HEK293 (cell line): ENCODE results near the gene TXNDC11.

Experiments used
- CTCF ChIP-seq: fragments of 450-650 bp; formaldehyde crosslinking; IDR thresholded peaks from 2 replicates; pipeline ENCODE4 v1.5.1; 2016; ENCODE audit warnings: missing biosample characterization, missing genetic modification characterization
- HOXA7 ChIP-seq: sonication (generic); formaldehyde crosslinking; IDR thresholded peaks from 2 replicates; pipeline ENCODE4 v1.8.1; 2022; ENCODE audit warnings: missing genetic modification reagents, borderline replicate concordance
- YY1 ChIP-seq: fragments of 450-650 bp; formaldehyde crosslinking; IDR thresholded peaks from 2 replicates; pipeline ENCODE4 v1.5.1; 2018; ENCODE audit warnings: missing biosample characterization, missing genetic modification characterization
- ZBTB49 ChIP-seq: fragments of 450-650 bp; formaldehyde crosslinking; IDR thresholded peaks from 2 replicates; pipeline ENCODE4 v1.5.1; 2016; ENCODE audit warnings: missing biosample characterization, missing genetic modification characterization, low read depth
- ZBTB7A ChIP-seq: fragments of 450-650 bp; formaldehyde crosslinking; IDR thresholded peaks from 2 replicates; pipeline ENCODE4 v1.5.1; 2016; ENCODE audit warnings: low read depth, missing biosample characterization, missing genetic modification characterization
- ZNF155 ChIP-seq: fragments of 450-650 bp; formaldehyde crosslinking; IDR thresholded peaks from 2 replicates; pipeline ENCODE4 v1.5.1; 2016; ENCODE audit warnings: missing biosample characterization, missing genetic modification characterization
- ZNF266 ChIP-seq: fragments of 450-650 bp; formaldehyde crosslinking; IDR thresholded peaks from 2 replicates; pipeline ENCODE4 v1.5.1; 2016; ENCODE audit warnings: missing biosample characterization, missing genetic modification characterization, low read depth
- ZNF398 ChIP-seq: fragments of 450-650 bp; formaldehyde crosslinking; IDR thresholded peaks from 2 replicates; pipeline ENCODE4 v1.5.1; 2017; ENCODE audit warnings: missing biosample characterization, missing genetic modification characterization
- ZNF830 ChIP-seq: fragments of 450-650 bp; IDR thresholded peaks from 2 replicates; pipeline ENCODE4 v1.5.0; 2018; ENCODE audit warnings: missing biosample characterization, missing genetic modification characterization, low read depth, mild to moderate bottlenecking, moderate library complexity
- ZSCAN18 ChIP-seq: fragments of 450-650 bp; formaldehyde crosslinking; IDR thresholded peaks from 2 replicates; pipeline ENCODE4 v1.5.1; 2016; ENCODE audit warnings: missing biosample characterization, missing genetic modification characterization
- TF ChIP-seq, protein P1 (sequence below): fragments of 450-650 bp; formaldehyde crosslinking; IDR thresholded peaks from 2 replicates; pipeline ENCODE4 v1.5.1; 2016; ENCODE audit warnings: missing biosample characterization, missing genetic modification characterization, borderline replicate concordance
- TF ChIP-seq, protein P2 (sequence below): fragments of 450-650 bp; formaldehyde crosslinking; IDR thresholded peaks from 2 replicates; pipeline ENCODE4 v1.5.1; 2016; ENCODE audit warnings: missing biosample characterization, missing genetic modification characterization, low read depth

DNA sequence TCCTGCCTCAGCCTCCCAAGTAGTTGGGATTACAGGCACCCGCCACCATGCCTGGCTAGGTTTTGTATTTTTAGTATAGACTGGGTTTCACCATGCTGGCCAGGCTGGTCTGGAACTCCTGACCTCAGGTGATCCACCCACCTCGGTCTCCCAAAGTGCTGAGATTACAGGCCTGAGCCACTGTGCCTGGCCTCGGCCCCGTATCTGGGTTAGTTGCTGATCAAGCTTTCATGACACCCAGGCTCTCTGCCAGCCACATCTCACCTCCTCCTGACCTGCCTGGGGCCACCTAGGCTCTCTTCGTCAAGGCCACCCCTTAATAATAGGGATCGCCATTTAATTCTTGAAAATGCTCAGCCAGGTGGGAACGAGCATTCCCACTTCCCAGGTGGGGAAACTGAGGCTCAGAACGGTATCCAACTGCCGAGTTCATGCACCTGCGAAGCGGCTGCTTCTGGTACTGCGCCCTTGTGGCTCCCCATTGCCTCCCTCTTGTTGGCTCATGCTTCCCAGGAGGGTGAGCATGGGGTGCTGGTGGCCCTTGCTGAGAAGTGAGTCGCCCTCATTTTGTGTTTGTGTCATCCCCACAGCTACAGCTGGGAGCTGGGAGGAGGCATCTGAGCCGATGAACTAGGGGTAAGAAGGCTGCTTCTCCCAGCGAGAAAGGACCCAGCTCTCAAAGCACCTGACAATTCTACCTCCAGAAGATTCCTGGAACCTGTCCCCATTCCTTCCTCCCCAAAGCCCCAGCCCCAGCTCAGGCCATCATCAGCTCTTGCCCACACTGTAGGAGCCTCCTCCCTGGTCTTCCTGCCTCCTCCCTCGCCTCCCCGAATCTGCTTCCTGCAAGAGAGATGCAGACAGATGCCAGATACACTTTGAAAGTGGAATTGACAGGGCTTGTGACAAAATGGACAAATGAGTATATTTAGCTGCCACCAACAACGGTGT is 91.7 kb downstream of the TXNDC11 start:
- no peak for TF ChIP-seq ZBTB7A
- TF ChIP-seq ZNF830 (tag by site-specific recombination): no peak
- no peak for TF ChIP-seq HOXA7 (CRISPR knock-in tag)
- TF ChIP-seq CTCF (tag by site-specific recombination): no peak
- no peak for TF ChIP-seq ZNF155 (tag by site-specific recombination)
- TF ChIP-seq, protein P1, sequence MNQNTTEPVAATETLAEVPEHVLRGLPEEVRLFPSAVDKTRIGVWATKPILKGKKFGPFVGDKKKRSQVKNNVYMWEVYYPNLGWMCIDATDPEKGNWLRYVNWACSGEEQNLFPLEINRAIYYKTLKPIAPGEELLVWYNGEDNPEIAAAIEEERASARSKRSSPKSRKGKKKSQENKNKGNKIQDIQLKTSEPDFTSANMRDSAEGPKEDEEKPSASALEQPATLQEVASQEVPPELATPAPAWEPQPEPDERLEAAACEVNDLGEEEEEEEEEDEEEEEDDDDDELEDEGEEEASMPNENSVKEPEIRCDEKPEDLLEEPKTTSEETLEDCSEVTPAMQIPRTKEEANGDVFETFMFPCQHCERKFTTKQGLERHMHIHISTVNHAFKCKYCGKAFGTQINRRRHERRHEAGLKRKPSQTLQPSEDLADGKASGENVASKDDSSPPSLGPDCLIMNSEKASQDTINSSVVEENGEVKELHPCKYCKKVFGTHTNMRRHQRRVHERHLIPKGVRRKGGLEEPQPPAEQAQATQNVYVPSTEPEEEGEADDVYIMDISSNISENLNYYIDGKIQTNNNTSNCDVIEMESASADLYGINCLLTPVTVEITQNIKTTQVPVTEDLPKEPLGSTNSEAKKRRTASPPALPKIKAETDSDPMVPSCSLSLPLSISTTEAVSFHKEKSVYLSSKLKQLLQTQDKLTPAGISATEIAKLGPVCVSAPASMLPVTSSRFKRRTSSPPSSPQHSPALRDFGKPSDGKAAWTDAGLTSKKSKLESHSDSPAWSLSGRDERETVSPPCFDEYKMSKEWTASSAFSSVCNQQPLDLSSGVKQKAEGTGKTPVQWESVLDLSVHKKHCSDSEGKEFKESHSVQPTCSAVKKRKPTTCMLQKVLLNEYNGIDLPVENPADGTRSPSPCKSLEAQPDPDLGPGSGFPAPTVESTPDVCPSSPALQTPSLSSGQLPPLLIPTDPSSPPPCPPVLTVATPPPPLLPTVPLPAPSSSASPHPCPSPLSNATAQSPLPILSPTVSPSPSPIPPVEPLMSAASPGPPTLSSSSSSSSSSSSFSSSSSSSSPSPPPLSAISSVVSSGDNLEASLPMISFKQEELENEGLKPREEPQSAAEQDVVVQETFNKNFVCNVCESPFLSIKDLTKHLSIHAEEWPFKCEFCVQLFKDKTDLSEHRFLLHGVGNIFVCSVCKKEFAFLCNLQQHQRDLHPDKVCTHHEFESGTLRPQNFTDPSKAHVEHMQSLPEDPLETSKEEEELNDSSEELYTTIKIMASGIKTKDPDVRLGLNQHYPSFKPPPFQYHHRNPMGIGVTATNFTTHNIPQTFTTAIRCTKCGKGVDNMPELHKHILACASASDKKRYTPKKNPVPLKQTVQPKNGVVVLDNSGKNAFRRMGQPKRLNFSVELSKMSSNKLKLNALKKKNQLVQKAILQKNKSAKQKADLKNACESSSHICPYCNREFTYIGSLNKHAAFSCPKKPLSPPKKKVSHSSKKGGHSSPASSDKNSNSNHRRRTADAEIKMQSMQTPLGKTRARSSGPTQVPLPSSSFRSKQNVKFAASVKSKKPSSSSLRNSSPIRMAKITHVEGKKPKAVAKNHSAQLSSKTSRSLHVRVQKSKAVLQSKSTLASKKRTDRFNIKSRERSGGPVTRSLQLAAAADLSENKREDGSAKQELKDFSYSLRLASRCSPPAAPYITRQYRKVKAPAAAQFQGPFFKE: no peak
- no peak for TF ChIP-seq YY1 (tag by site-specific recombination)
- TF ChIP-seq, protein P2, sequence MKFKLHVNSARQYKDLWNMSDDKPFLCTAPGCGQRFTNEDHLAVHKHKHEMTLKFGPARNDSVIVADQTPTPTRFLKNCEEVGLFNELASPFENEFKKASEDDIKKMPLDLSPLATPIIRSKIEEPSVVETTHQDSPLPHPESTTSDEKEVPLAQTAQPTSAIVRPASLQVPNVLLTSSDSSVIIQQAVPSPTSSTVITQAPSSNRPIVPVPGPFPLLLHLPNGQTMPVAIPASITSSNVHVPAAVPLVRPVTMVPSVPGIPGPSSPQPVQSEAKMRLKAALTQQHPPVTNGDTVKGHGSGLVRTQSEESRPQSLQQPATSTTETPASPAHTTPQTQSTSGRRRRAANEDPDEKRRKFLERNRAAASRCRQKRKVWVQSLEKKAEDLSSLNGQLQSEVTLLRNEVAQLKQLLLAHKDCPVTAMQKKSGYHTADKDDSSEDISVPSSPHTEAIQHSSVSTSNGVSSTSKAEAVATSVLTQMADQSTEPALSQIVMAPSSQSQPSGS (tag by site-specific recombination): no peak
- TF ChIP-seq ZBTB49 (tag by site-specific recombination): no peak
- no peak for TF ChIP-seq ZNF266 (tag by site-specific recombination)
- TF ChIP-seq ZSCAN18 (tag by site-specific recombination): no peak
- TF ChIP-seq ZNF398 (tag by site-specific recombination): no peak
